Fibroblast of the aortic adventitia (primary cell): ENCODE data around the gene TRIM62. TPM values are rescaled to one million over a fixed set of nuclear protein-coding genes. Genes with fewer than 3 reads are reported as not detected.
A peak's percentile ranks its signal among the peaks of the same experiment; 100 is the strongest.

Experiments
- DNase-seq: peaks from one replicate; pipeline ENCODE4 v3.0.0-alpha.2; 2010; ENCODE audit warnings: low read depth
- H3K4me3 ChIP-seq: 2 replicates; pipeline ENCODE4 v1.5.1; 2011; ENCODE audit warnings: low read depth, mild to moderate bottlenecking, control low read depth, low read length, moderate library complexity
- total RNA-seq: library from RNA; depleted of rRNA; stranded (reverse); fragments of >200 nt; gene quantifications from 2 replicates; pipeline ENCODE4 v1.2.3, GENCODE V29; 2012; ENCODE audit warnings: low replicate concordance
- TF ChIP-seq, protein P1 (sequence below): IDR thresholded peaks from 2 replicates; pipeline ENCODE4 v1.5.1; 2011; ENCODE audit warnings: mild to moderate bottlenecking, low read length, control low read depth, inconsistent platforms; ENCODE audit not compliant: insufficient read depth

Gene TRIM62
- total RNA-seq, 1 donor: 3.1 TPM

DNA sequence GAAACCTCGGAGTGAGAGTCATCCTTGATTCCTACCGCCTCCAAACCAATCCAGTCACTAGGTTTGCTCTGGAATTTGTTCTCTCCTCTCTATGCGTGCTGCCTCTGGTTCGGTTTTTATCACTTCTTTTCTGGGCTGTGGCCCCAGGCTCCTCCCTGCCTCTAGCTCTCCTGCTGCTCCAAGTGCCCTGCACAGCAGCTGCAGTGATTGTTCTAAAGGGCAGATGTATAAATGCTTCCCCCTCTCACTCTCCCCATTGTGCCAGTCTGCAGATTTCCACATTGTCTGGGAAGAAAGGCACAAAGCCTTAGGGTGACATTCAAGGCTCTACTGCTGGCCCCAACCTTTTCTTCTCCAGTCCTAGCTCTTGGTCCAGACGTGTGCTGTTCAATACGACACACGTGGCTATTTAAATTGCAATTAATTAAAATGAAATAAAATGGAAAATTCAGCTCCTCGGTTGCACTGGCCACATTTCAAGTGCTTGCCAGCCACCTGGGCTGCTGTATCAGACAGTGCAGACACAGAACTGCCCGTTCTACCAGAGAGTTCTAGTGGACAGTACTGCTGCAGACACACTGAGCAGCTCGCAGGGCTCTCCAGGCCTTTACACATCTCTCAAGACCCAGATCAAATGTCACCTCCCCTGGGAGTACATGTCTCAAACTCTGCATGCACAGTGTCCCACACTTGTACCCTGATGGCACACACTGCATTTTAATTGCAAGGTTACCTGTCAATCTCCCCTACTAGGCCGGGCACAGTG is 12.4 kb downstream of the TRIM62 start:
- TF ChIP-seq, protein P1, sequence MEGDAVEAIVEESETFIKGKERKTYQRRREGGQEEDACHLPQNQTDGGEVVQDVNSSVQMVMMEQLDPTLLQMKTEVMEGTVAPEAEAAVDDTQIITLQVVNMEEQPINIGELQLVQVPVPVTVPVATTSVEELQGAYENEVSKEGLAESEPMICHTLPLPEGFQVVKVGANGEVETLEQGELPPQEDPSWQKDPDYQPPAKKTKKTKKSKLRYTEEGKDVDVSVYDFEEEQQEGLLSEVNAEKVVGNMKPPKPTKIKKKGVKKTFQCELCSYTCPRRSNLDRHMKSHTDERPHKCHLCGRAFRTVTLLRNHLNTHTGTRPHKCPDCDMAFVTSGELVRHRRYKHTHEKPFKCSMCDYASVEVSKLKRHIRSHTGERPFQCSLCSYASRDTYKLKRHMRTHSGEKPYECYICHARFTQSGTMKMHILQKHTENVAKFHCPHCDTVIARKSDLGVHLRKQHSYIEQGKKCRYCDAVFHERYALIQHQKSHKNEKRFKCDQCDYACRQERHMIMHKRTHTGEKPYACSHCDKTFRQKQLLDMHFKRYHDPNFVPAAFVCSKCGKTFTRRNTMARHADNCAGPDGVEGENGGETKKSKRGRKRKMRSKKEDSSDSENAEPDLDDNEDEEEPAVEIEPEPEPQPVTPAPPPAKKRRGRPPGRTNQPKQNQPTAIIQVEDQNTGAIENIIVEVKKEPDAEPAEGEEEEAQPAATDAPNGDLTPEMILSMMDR: no peak
- DNase-seq: peak; percentile 47
- H3K4me3 ChIP-seq: no peak overlapping the region

DNA sequence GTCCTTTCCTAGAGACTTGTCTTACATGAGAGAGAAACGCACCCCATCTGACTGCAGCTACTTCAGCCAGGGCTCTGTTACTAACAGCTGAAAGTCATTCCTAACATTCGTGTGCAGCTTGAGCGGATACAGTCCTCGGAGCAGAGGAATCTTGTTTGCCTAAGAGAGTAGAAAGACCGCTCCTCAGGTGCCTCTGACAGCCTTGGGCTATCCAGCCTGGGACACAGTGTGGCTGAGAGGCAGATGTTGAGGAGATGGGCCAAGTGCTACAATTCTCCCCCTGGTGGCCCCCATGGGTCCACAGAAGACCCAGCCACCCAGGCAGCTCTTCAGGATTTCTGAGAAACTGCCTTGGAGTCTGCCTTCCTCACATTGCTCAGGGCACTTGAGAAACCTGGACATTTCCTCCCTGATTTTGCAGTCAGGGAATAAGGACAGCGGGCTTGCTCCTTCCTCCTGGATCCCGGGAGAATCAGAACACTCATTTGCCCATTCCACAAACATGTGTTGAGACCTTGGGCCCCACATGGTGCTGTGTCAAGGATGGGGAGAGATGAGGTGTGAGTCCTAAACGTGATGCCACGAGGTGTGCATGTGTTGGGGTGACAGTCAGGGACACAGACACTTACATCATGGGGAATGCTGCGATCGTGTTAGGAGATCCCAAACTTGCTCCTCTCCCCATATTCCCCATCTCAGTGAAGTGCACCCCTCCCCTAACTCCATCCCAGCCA is 13.1 kb downstream of the TRIM62 start:
- TF ChIP-seq, protein P1: no peak
- no peak for DNase-seq
- H3K4me3 ChIP-seq: no peak overlapping the region

DNA sequence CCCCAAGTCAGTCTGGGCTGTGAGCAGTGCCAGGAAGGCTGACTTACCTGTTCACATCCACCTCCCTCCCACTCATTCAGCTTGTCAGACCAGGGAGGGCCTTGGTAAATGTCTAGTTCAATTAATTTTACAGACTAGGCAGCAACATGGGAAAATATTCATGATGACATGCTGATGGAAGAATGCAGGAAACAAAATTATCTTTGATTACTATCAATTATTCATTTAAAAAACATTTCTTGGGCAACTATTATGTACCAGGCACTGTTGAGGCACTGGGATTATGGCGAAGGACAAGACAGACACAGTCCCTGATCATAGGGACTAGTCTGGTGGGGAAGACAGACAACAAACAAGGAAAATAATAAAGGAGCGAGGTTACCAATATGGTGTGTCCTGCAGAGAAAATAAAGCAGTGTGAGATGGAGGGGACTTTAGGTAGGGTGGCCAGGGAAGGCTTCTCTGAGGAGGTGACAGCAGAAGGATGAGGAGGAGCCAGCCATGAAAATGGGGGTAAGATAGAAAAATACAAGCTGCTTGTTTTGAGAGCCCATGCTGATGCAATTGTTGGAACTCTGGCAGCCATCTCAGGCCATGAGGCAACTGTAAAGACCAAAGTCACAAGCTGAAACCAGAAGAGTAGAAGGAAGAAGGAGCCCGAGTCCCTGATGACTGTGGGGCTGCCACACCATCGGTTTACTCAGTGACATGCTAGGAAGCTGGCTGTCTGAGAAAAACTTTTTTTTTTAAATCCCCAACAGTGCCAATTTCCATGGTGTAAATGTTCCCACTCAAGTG is 14.0 kb downstream of the TRIM62 start:
- no peak for DNase-seq
- TF ChIP-seq, protein P1: no peak
- no peak overlapping the region for H3K4me3 ChIP-seq

DNA sequence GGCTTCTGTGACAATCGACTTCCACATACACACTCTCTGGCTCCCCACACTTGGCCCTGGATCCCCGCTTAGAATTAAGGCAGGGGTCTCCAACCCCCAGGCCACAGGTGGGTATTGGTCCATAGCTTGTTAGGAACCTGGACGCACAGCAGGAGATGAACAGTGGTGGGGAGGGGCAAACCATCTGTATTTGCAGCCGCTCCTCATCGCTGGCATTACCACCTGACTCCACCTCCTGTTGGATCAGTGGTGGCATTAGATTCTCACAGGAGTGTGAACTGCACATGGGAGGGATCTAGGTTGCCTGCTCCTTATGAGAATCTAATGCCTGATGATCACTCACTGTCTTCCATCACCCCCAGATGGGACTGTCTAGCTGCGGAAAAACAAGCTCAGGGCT is 16.0 kb downstream of the TRIM62 start:
- H3K4me3 ChIP-seq: no peak overlapping the region
- DNase-seq: no peak
- TF ChIP-seq, protein P1: no peak

DNA sequence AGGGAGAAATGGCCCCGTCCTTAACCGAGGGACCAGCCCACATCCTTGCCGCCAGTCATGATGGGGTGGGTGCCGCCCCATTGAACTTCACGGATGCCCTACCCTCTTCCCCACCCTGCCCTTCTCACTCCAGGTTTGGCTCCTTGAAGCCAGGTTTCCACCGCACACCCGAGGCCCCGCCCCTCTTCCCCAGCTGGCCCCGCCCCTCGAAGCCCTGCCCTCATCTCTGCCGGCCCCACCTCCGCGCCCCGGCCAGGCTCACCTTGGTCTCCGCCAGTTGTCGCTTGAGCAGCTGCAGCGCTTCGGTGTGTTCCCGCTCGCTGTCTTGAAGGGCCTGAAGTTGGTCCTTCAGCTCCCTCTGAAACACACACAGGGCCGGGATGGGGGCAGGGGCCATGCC is 16.6 kb downstream of the TRIM62 start:
- DNase-seq: no peak
- no peak overlapping the region for H3K4me3 ChIP-seq
- TF ChIP-seq, protein P1: no peak

DNA sequence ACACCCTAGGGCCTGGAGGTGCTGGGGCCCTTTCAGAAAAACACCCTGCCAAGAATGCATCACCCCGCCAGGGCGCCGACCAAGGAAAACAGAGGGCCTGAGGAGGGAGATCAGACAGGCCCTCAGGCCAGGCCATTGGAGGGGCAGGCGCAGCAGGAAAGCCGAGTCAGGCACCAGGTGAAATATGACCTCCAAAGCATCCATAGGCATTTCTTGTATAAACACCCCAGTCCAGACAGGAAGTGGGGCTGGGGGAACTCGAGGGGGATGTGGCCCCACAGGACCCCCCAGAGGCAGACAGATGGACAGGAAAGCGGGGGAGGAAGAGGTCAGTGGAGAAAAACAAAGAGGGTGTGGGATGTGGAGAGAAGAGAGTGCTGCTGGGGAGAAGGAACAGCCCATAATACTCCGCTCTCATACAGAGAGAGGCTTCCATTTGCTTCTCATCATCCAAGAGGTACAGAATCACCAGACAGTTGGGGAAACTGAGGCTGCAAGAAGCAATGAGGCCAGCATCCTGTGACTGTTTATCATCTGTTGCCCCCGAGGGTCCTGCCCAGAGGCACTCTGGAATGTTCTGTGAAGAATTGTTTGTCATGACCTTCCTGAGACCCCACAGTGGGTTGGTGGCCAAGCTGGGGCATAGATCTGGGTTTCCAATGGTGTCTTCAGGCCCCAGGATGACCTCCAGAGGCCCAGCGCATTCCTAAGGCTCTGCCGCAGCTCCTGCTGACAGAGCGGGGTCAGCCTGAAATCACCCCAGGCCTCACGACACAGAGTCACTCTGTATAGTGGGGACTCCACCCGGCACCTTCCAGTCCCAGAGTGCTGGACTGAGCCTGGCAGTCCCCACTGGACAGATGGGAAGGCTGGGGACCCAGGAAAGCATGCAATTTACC is 18.0 kb downstream of the TRIM62 start:
- no peak for DNase-seq
- TF ChIP-seq, protein P1: no peak
- no peak overlapping the region for H3K4me3 ChIP-seq
